Measurements from ENCODE around the gene AP3S2. TPM values are rescaled to one million over a fixed set of nuclear protein-coding genes. Genes with fewer than 3 reads are reported as not detected.

Gene AP3S2
- total RNA-seq, 6 experiments from 2014 or later: 30.9 to 37.9 (median 33.4) TPM

- DNase-seq: no peak
- Mint-ChIP-seq H3K27ac (peak overlapping the region; percentile 48; the same call in 1 of the 2 replicates), H3K9me3 (no peaks in the 10 kb centered on the region), H3K4me3 (no peak overlapping the region), H3K27me3 (ENCODE audit: insufficient read depth) (peaks cover 1% of the 10 kb centered on the region), H3K4me1 (ENCODE audit: low read depth) (peaks cover 23% of the 10 kb centered on the region), H3K36me3 (ENCODE audit: low read depth) (peaks cover 27% of the 10 kb centered on the region)
- no peak for TF ChIP-seq CTCF (IDR thresholded peaks at IDR 0.05)
These were observed 89.6 kb downstream of the AP3S2 start for GRCh38 chr15:89803941-89804800.

- H3K4me3 Mint-ChIP-seq: no peak overlapping the region
- H3K9me3 Mint-ChIP-seq: no peaks in the 10 kb centered on the region
- H3K27ac Mint-ChIP-seq: no peak overlapping the region
- peaks cover 30% of the 10 kb centered on the region for H3K36me3 Mint-ChIP-seq (ENCODE audit: low read depth)
- peaks cover 14% of the 10 kb centered on the region for H3K4me1 Mint-ChIP-seq (ENCODE audit: low read depth)
- DNase-seq: no peak
- H3K27me3 Mint-ChIP-seq (ENCODE audit: insufficient read depth): peaks cover 1% of the 10 kb centered on the region
- no peak for TF ChIP-seq CTCF (IDR thresholded peaks at IDR 0.05)
These were observed 90.6 kb downstream of the AP3S2 start for GRCh38 chr15:89802986-89803824.

GRCh38 chr15:89802231-89802928 is 91.4 kb downstream of the AP3S2 start:
- no peak for TF ChIP-seq CTCF (IDR thresholded peaks at IDR 0.05)
- Mint-ChIP-seq H3K36me3 (ENCODE audit: low read depth) (peaks cover 31% of the 10 kb centered on the region), H3K4me3 (no peak overlapping the region), H3K9me3 (no peaks in the 10 kb centered on the region), H3K4me1 (ENCODE audit: low read depth) (peaks cover 5% of the 10 kb centered on the region; the same call in 1 of the 2 replicates), H3K27me3 (ENCODE audit: insufficient read depth) (peaks cover 1% of the 10 kb centered on the region), H3K27ac (peak overlapping the region; percentile 16; the same call in 1 of the 2 replicates)
- DNase-seq: no peak

- DNase-seq: no peak
- Mint-ChIP-seq H3K4me1 (ENCODE audit: low read depth) (no peaks in the 10 kb centered on the region; the same call in 1 of the 2 replicates), H3K4me3 (no peak overlapping the region), H3K27me3 (ENCODE audit: insufficient read depth) (peaks cover 1% of the 10 kb centered on the region), H3K27ac (peak overlapping the region; percentile 16; the same call in 1 of the 2 replicates), H3K9me3 (no peaks in the 10 kb centered on the region), H3K36me3 (ENCODE audit: low read depth) (peaks cover 38% of the 10 kb centered on the region)
- no peak for TF ChIP-seq CTCF (IDR thresholded peaks at IDR 0.05)
These were observed 92.2 kb downstream of the AP3S2 start for GRCh38 chr15:89801471-89802195.

All from HFFc6 (cell line).